ENCODE measurements around the gene CHCHD4. TPM values are rescaled to one million over a fixed set of nuclear protein-coding genes. Genes with fewer than 3 reads are reported as not detected.

Gene CHCHD4
- total and polyA plus RNA-seq, 2 of the 13 experiments (the other 11 are each of a cell fraction or from before 2014, with no cell fraction given): 15.8 to 24.1 TPM

DNA sequence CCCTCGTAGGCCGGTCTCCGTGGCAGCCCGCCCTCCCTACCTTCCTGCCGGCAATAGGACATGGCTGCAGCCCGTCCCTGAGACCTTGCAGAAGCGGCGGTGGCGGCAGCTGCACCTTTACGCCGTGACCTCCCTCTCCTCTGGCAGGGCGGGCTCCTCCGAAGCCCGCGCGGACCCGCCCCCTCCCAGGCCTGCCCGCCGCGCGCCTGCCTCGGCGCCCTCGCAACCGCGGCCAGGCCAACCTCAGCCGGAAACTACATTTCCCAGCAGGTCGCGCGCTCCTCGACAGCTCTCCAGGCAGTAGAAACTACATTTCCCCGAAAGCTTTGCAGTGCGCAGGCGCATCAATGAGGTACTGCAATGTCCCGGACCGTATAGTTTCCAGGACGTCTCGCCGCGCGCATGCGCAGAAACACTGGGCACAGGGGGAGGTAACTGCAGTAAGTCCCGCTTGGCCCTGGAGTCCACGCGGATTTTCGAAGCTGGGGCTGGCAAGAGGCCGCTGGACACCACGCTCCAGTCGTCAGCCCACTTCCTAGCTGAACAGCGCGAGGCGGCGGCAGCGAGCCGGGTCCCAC is at the start of gene CHCHD4, which contains the start of gene TMEM43 (continued):
- TF ChIP-seq BRF2 (CRISPR knock-in tag; IDR thresholded peaks at IDR 0.05) (0 out of 2 replicates have a peak, but pooled peaks have one; percentile 63), PAWR (CRISPR knock-in tag; IDR thresholded peaks at IDR 0.05; ENCODE audit: borderline replicate concordance) (no peak), MIER3 (CRISPR knock-in tag; IDR thresholded peaks at IDR 0.05; ENCODE audit: borderline replicate concordance) (no peak), RFX5 (IDR thresholded peaks at IDR 0.05; ENCODE audit: low read depth, low read length) (peak; percentile 33; the same call in 1 of the 2 replicates), ZIK1 (CRISPR knock-in tag; IDR thresholded peaks at IDR 0.05; ENCODE audit: borderline replicate concordance, low read depth) (no peak), EED (CRISPR knock-in tag; IDR thresholded peaks at IDR 0.05) (no peak), MEIS1 (CRISPR knock-in tag; IDR thresholded peaks at IDR 0.05; ENCODE audit: borderline replicate concordance) (no peak), ZFP91 (CRISPR knock-in tag; IDR thresholded peaks at IDR 0.05; ENCODE audit: borderline replicate concordance) (peak; percentile 78), PBX3 (CRISPR knock-in tag; IDR thresholded peaks at IDR 0.05; ENCODE audit: borderline replicate concordance) (no peak), ZNF567 (CRISPR knock-in tag; IDR thresholded peaks at IDR 0.05; ENCODE audit: borderline replicate concordance) (no peak), ZNF34 (CRISPR knock-in tag; IDR thresholded peaks at IDR 0.05; ENCODE audit: borderline replicate concordance) (peak; percentile 86), TIGD3 (CRISPR knock-in tag; IDR thresholded peaks at IDR 0.05; ENCODE audit: borderline replicate concordance) (no peak), ZFYVE20 (CRISPR knock-in tag; IDR thresholded peaks at IDR 0.05; ENCODE audit: borderline replicate concordance, low read depth) (no peak), PPARG (CRISPR knock-in tag; conservative IDR thresholded peaks at IDR 0.05) (0 out of 2 replicates have a peak, but pooled peaks have one; percentile 49), ZNF484 (CRISPR knock-in tag; IDR thresholded peaks at IDR 0.05; ENCODE audit: borderline replicate concordance, low read depth) (no peak), IRF1 (CRISPR knock-in tag; IDR thresholded peaks at IDR 0.05; ENCODE audit: low read depth) (no peak), MAX (IDR thresholded peaks at IDR 0.05) (peak; percentile 65), MEF2D (CRISPR knock-in tag; IDR thresholded peaks at IDR 0.05) (0 out of 2 replicates have a peak, but pooled peaks have one; percentile 39)
- TF ChIP-seq, protein P1, sequence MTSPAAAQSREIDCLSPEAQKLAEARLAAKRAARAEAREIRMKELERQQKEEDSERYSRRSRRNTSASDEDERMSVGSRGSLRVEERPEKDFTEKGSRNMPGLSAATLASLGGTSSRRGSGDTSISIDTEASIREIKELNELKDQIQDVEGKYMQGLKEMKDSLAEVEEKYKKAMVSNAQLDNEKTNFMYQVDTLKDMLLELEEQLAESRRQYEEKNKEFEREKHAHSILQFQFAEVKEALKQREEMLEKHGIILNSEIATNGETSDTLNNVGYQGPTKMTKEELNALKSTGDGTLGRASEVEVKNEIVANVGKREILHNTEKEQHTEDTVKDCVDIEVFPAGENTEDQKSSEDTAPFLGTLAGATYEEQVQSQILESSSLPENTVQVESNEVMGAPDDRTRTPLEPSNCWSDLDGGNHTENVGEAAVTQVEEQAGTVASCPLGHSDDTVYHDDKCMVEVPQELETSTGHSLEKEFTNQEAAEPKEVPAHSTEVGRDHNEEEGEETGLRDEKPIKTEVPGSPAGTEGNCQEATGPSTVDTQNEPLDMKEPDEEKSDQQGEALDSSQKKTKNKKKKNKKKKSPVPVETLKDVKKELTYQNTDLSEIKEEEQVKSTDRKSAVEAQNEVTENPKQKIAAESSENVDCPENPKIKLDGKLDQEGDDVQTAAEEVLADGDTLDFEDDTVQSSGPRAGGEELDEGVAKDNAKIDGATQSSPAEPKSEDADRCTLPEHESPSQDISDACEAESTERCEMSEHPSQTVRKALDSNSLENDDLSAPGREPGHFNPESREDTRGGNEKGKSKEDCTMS (CRISPR knock-in tag; conservative IDR thresholded peaks at IDR 0.05): no peak
